Mucosa of stomach (tissue), 1 donor: ENCODE measurements around the gene ICOS.

Source experiments
- H3K27me3 ChIP-seq: one replicate; pipeline ENCODE4 v1.7.0; 2013; ENCODE audit warnings: mild to moderate bottlenecking, low read length; ENCODE audit not compliant: control insufficient read depth, insufficient read depth
- H3K36me3 ChIP-seq: one replicate; pipeline ENCODE4 v1.7.0; 2013; ENCODE audit warnings: low read length; ENCODE audit not compliant: control insufficient read depth, insufficient read depth
- H3K4me1 ChIP-seq: one replicate; pipeline ENCODE4 v1.7.0; 2013; ENCODE audit warnings: mild to moderate bottlenecking, low read length; ENCODE audit not compliant: control insufficient read depth, insufficient read depth
- H3K4me3 ChIP-seq: one replicate; pipeline ENCODE4 v1.7.0; 2013; ENCODE audit warnings: low read length
- H3K9ac ChIP-seq: one replicate; pipeline ENCODE4 v1.7.0; 2013; ENCODE audit warnings: mild to moderate bottlenecking, low read length, moderate library complexity
- H3K9me3 ChIP-seq: one replicate; pipeline ENCODE4 v1.7.0; 2013; ENCODE audit warnings: mild to moderate bottlenecking, low read length, moderate library complexity; ENCODE audit not compliant: control insufficient read depth
- donor health status: Pancreatic carcinoma.

The ICOS gene

GRCh38 chr2:204003276-204003990, 66.9 kb downstream of the ICOS start:
- Histone ChIP-seq H3K27me3 (no peaks in the 10 kb centered on the region), H3K9ac (no peak overlapping the region), H3K9me3 (no peaks in the 10 kb centered on the region), H3K4me1 (no peaks in the 10 kb centered on the region), H3K4me3 (no peak overlapping the region), H3K36me3 (no peaks in the 10 kb centered on the region)

- Histone ChIP-seq H3K36me3 (no peaks in the 10 kb centered on the region), H3K9me3 (no peaks in the 10 kb centered on the region), H3K4me1 (no peaks in the 10 kb centered on the region), H3K27me3 (no peaks in the 10 kb centered on the region), H3K4me3 (no peak overlapping the region), H3K9ac (no peak overlapping the region)
Observed at GRCh38 chr2:204004912-204005311, 68.3 kb downstream of the ICOS start.

DNA sequence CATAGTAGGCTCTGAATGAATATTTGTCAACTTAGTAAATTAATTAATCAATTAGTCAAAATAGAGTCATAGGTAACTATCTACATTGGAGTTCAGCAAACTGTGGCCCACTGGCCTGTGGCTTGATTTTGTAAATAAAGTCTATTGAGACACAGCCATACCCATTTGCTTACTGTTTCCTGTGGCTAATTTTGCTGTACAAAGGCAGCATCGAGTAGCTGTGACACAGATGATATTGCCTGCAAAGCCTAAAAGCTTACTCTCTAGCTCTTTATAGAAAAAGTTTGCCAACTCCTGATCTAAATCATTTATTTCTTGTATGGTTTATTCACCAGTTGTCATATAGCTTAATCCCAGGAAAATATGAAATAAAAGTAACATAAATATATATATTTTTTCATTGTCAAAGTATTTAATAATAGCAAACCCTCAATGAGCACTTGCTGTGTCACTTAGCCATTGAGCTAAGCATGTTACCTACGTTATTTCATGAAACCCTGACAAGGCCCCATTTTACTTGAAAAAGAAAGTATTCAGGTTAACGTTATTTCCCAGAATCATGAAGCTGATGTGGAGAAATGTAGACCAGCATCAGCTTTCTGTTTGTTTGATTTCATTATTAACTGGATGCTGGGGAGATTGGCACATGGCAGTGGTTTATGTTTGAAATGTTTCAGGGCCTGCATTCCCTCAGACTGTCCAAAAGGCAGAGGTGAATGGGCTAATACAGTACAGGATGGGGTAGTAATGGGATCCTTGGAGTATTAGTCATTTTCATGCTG, 69.6 kb downstream of the ICOS start:
- Histone ChIP-seq H3K36me3 (no peaks in the 10 kb centered on the region), H3K9ac (no peak overlapping the region), H3K27me3 (no peaks in the 10 kb centered on the region), H3K4me1 (no peaks in the 10 kb centered on the region), H3K4me3 (no peak overlapping the region), H3K9me3 (no peaks in the 10 kb centered on the region)

GRCh38 chr2:204008352-204008751, 71.8 kb downstream of the ICOS start:
- Histone ChIP-seq H3K27me3 (no peaks in the 10 kb centered on the region), H3K4me1 (peaks cover 12% of the 10 kb centered on the region), H3K36me3 (no peaks in the 10 kb centered on the region), H3K9ac (no peak overlapping the region), H3K9me3 (no peaks in the 10 kb centered on the region), H3K4me3 (no peak overlapping the region)

DNA sequence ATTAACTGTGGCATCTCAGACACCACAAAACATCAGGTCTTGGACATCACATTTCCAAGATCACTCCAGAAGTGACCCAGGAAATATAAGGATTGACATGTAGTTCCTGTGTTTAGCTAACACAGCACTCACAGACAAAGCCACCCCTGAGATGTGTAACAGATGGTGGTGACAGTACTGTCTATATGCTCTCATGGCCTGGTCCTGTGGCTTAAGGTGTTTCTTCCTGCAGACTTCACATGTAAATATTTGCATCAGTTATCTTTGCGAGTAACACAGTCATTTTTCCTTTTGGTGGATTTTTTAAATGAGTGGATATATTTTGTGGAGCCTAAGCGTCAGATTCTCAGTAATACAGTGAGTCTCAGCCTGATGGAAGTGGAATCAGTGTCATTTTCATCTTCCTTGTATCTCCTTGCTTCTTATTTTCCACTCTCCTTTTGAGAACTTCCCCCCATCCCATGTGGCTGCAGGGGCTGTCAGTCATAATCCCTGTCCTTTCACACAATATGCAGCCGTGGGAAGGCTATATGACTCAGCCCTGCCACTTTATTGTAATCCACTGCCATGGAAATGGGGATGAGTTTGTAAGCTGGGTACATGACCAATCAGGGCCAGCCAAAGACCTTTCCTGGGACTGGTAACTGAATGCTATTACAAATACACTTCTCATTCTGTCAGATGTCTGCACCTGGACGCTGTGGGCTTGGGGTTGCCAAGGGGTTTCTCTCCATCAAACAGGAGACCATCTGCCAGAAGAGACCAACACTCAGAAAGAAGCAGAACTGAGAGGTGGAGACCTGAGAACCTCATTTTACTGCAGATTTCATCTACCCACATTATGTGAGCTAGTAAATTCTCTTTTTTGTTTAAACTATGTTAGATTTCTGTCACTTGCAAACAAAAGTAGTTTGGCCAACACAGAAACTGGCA, 74.3 kb downstream of the ICOS start:
- H3K4me1 ChIP-seq = peaks cover 12% of the 10 kb centered on the region
- no peaks in the 10 kb centered on the region for H3K27me3 ChIP-seq
- no peaks in the 10 kb centered on the region for H3K36me3 ChIP-seq
- H3K9ac ChIP-seq = no peak overlapping the region
- no peak overlapping the region for H3K4me3 ChIP-seq
- no peaks in the 10 kb centered on the region for H3K9me3 ChIP-seq
